Measurements from ENCODE around the gene PRPF40A.
"Not testable (repeated sequence)": the region's sequence is repeated elsewhere in the genome, so short reads cannot be mapped to it uniquely, and the experiment has no call there.

The PRPF40A gene

DNA sequence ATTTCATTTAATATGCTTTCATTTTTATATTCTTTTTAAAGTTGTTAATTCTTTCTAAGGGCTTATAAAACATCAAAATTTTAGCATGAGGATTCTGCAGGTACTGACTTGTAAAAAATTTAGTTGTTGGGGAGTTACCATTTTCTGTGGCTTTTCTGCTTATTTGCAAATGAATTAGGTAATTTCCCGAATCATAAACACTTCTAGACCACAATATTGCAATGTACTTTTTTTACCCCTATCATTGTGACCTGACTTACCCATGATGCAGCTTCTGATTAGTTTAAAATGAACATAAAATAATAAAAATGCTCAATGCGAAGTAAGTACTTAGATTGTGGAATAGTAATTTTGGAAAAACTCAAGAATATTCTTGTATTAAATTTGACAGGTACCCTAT, 12.6 kb upstream of the PRPF40A start:
- no peak overlapping the region for H3K27ac Mint-ChIP-seq
- H3K9me3 Mint-ChIP-seq: no peaks in the 10 kb centered on the region
- no peak overlapping the region for H3K4me3 Mint-ChIP-seq
- ATAC-seq: no peak
- H3K36me3 Mint-ChIP-seq: peaks cover 10% of the 10 kb centered on the region
- H3K27me3 Mint-ChIP-seq: no peaks in the 10 kb centered on the region
- H3K4me1 Mint-ChIP-seq: peaks cover 24% of the 10 kb centered on the region

DNA sequence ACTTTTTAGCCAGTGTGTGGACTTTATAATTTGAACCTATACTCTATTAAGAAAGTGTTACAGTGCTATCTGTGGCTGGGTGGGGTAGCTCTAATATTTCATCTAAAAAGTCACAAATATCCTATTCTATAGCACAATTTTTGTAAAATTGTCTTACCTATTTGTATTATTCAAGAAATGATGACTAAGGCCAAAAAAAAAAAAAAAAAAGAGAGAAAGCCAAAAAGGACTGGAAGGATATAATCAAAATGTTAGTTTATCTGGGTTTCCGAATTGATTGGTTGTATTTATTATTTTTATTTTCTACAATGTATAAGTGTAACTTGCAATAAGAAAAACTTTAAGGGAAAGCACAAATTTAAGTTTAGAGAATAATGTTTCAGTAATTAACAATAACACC, 6.7 kb upstream of the PRPF40A start:
- peaks cover 9% of the 10 kb centered on the region for H3K36me3 Mint-ChIP-seq
- ATAC-seq: no peak
- H3K27me3 Mint-ChIP-seq: no peaks in the 10 kb centered on the region
- H3K4me3 Mint-ChIP-seq: no peak overlapping the region
- no peak overlapping the region for H3K27ac Mint-ChIP-seq
- peaks cover 24% of the 10 kb centered on the region for H3K4me1 Mint-ChIP-seq
- no peaks in the 10 kb centered on the region for H3K9me3 Mint-ChIP-seq

DNA sequence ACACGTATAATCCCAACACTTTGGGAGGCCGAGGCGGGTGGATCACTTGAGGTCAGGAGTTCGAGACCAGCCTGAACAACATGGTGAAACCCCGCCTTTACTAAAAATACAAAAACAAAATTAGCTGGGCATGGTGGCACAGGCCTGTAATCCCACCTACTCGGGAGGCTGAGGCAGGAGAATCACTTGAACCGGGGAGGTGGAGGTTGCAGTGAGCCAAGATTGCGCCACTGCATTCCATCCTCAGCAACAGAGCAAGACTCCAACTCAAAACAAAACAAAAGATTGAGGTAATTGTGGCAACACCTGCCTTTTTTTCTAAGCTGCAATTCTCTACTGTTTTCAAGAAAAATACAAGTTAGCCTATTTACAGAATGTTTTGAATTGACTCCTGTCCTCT, 5.4 kb upstream of the PRPF40A start:
- not testable (repeated sequence) for H3K4me3 Mint-ChIP-seq, H3K36me3 Mint-ChIP-seq, H3K27me3 Mint-ChIP-seq, H3K9me3 Mint-ChIP-seq, ATAC-seq, H3K27ac Mint-ChIP-seq
- peaks cover 24% of the 10 kb centered on the region for H3K4me1 Mint-ChIP-seq

DNA sequence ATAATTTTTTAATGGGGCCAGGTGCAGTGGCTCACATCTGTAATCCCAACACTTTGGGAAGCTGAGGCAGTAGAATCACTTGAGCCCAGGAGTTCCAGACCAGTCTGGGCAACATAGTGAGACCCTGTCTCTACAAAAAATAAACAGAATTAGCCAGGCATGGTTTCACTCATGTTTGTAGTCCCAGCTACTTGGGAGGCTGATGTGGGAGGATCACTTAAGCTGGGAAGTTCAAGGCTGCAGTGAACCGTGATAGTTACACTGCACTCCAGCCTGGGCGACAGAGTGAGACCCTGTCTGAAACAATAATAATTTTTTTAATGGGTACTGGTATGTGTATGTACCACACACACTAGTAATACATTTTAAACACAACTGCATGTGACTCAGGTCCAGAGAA, 3.5 kb upstream of the PRPF40A start:
- H3K4me3 Mint-ChIP-seq: no peak overlapping the region
- no peak overlapping the region for H3K27ac Mint-ChIP-seq
- no peaks in the 10 kb centered on the region for H3K27me3 Mint-ChIP-seq
- peaks cover 13% of the 10 kb centered on the region for H3K36me3 Mint-ChIP-seq
- no peaks in the 10 kb centered on the region for H3K9me3 Mint-ChIP-seq
- ATAC-seq: no peak
- peaks cover 35% of the 10 kb centered on the region for H3K4me1 Mint-ChIP-seq

DNA sequence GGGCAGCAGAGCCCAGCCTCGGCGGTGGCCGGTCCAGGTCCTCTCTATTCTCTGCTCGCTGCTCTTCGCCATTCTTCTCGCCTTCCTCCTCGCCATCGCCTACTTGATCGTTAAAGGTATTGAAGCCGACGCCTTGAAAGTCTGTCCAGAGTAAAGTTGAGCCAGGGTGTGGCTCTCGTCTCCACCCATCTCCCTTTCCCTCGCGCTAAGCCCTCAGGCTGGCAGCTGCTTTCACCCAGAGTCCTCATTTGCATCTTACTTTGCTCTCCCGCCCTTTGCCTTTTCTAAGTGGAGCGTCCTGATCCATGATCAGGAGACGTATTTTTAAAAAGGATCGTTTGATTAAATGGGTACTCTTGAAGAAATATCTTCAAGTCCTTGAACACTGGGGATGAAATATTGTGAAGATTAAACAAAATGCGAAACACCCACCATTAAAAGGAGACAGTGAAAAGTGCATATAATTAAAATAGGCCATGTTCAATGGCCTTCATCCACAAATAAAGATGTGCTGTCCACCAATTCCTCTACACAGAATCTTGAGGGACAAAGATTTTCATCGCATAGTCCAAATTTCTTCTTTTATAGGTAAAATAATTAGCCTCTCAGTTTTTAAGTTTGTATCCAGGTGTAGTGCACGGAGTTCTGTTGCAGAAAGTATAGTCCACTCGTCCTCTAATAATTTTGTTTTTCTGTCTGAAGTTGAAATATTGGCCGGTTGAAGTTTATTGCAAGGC, 1.8 kb upstream of the PRPF40A start:
- ATAC-seq: no peak
- peaks cover 17% of the 10 kb centered on the region for H3K36me3 Mint-ChIP-seq
- peak overlapping the region; percentile 96 for H3K27ac Mint-ChIP-seq
- peaks cover 41% of the 10 kb centered on the region for H3K4me1 Mint-ChIP-seq
- peak overlapping the region; percentile 89 for H3K4me3 Mint-ChIP-seq
- H3K27me3 Mint-ChIP-seq: no peaks in the 10 kb centered on the region
- no peaks in the 10 kb centered on the region for H3K9me3 Mint-ChIP-seq

DNA sequence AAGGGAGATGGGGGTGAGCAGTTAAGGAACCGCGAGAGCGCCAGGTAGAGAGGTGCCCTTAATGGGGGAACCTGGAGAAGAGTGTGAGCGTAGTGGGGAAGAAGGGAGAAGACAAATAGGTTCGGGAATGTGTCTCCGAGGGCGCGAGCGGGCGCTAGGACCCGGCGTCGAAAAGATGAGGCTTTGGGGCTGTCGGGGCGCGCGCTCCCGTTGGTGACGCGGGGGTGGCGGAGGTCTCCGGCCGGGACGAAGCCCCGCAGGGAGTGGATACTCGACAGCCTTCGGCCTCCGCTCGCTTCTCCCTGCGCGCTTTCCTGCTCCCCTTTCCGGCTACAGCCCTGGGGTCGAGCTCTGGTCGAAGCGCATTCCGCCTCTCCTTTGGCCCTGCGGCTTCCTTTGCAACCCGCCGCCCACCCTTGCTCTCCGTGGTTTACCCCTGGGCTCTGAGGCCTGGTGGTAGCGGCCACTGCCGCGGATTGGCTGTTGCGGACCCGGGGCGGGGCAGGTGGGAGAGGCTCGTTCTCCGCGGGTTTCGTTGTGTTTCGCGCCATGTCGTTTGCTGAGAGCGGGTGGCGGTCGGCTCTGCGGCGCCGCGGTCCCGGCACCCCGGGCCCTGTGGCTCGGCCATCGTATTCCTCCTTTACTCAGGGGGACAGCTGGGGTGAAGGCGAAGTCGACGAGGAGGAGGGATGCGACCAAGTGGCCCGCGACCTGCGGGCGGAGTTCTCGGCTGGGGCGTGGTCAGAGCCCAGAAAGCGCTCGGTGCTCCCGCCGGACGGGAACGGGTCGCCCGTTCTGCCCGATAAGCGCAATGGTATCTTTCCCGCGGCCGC, 1.0 kb upstream of the PRPF40A start, which contains the start of gene ARL6IP6:
Gene ARL6IP6, plus strand, starts transcription at position 545 of the 833 bp plus-strand sequence. Its CDS starts 5 bp downstream, at position 550.
- Mint-ChIP-seq H3K9me3 (no peaks in the 10 kb centered on the region), H3K4me3 (peak within 1 kb of the TSS; percentile 89), H3K27me3 (no peaks in the 10 kb centered on the region), H3K27ac (peak within 1 kb of the TSS; percentile 96), H3K4me1 (peaks cover 36% of the 10 kb centered on the region), H3K36me3 (peaks cover 17% of the 10 kb centered on the region)
- ATAC-seq: peak; percentile 85

DNA sequence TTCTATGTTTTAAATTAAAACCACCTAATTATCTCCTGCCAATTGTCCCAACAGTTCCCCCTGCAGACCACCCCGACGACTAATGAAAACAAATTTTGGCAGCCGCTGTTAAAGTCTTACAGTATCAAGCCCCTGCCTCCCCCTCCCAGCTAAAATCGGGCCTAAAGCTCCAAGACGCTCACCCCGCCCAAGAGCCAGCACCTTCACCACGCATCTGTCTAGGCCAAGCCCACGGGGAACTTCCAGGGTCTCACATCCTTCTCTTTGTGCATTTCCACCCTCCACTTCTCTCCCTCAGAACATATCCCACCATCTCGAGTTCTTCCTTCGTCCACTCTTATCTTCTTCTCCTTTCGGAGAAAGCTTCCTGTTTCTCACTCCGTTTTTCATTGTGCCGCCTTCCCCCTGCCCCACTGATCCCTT, 445 bp downstream of the PRPF40A start:
- Mint-ChIP-seq H3K4me1 (peaks cover 43% of the 10 kb centered on the region), H3K9me3 (no peaks in the 10 kb centered on the region), H3K27ac (peak overlapping the region; percentile 96), H3K4me3 (peak overlapping the region; percentile 89), H3K36me3 (peaks cover 15% of the 10 kb centered on the region), H3K27me3 (no peaks in the 10 kb centered on the region)
- ATAC-seq: no peak

DNA sequence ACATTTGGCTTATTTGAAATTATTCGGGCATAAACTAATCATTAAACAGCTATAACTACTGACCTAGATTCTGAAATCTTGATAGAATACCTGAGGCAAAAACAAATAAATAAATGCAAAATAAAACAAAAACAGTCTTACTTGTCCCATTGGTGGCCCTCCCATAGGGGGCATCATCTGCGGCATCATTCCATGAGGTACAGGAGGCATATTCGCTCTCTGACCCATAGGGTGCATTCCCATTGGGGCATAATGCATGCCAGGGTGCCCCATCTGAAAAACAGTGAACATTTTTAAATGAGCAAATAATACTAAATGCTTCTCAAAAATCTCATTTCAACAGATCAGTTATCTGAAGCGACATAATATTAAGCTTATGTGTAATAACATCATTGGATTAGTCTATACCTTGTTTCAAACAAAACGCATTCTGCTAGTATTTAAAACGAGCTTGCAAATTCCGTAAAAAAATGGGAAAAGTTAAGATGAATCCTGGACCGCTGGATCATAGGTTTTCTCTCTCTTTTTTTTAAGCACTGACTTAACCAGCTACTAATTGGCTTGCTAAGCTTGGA, 1.3 kb downstream of the PRPF40A start:
- Mint-ChIP-seq H3K4me1 (peaks cover 48% of the 10 kb centered on the region), H3K27ac (peak overlapping the region; percentile 96), H3K9me3 (no peaks in the 10 kb centered on the region), H3K36me3 (peaks cover 18% of the 10 kb centered on the region), H3K4me3 (peak overlapping the region; percentile 89), H3K27me3 (no peaks in the 10 kb centered on the region)
- no peak for ATAC-seq

DNA sequence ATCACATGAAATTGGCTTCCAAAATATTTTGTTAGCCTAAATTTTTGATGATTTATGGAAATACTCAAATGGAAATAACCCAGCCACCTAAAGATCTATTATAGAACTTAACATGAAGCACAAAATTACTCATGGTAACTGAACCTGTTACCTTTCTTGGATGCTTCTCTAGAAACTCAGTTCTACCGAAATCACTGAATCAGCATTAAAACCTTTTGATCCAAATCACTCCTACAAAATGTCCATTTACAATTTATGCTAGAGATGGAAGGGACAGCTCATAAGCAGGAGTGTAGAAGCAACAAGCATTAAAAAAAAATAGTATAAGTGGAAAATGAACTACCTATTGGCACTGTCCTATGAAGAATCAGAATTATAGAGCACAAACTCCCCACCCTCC, 2.1 kb downstream of the PRPF40A start:
- H3K36me3 Mint-ChIP-seq: peaks cover 23% of the 10 kb centered on the region
- no peak for ATAC-seq
- H3K27ac Mint-ChIP-seq: no peak overlapping the region
- H3K4me1 Mint-ChIP-seq: peaks cover 41% of the 10 kb centered on the region
- no peaks in the 10 kb centered on the region for H3K9me3 Mint-ChIP-seq
- H3K27me3 Mint-ChIP-seq: no peaks in the 10 kb centered on the region
- peak overlapping the region; percentile 32 for H3K4me3 Mint-ChIP-seq

DNA sequence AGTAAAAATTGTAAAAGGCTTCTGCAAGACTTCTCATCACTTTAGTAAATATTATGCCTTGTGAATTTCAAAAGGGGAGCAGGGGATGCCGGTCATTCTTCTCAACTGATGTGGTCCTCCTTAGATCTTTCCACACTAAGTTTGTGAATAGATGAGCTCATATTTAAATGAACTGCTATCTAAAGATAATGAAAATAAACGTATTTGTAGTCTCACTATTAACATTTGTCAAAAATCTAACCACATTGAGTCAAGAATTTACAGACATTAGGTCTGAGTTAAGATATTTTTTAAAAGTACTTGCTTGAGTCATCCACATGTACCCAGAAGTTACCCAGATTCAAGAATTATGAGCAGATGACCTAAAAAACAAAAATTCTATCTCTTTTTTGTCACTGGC, 6.5 kb downstream of the PRPF40A start:
- ATAC-seq: no peak
- H3K27ac Mint-ChIP-seq: no peak overlapping the region
- no peaks in the 10 kb centered on the region for H3K27me3 Mint-ChIP-seq
- peaks cover 53% of the 10 kb centered on the region for H3K4me1 Mint-ChIP-seq
- H3K36me3 Mint-ChIP-seq: peaks cover 47% of the 10 kb centered on the region
- no peaks in the 10 kb centered on the region for H3K9me3 Mint-ChIP-seq
- H3K4me3 Mint-ChIP-seq: no peak overlapping the region

DNA sequence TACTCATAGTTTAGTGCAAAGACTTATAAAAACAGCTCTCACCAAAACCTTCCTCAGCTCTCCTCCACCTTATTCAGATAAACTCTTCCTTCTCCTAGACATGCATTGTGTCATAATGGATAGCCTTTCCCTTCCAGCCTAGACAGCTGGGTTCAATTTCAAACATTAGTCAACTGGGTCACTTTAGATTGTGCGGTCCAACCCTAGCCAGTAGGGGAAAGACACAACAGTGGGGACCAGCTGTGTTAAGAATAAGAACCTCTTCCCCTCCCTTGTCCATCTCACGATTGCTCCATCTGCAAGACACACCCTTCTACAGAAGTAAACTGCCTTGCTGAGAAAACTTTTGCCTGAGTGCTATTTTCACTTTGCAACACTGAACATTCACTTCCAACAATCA, 8.5 kb downstream of the PRPF40A start:
- Mint-ChIP-seq H3K27ac (no peak overlapping the region), H3K36me3 (peaks cover 44% of the 10 kb centered on the region), H3K27me3 (no peaks in the 10 kb centered on the region), H3K9me3 (no peaks in the 10 kb centered on the region), H3K4me3 (no peak overlapping the region), H3K4me1 (peaks cover 51% of the 10 kb centered on the region)
- ATAC-seq: no peak

DNA sequence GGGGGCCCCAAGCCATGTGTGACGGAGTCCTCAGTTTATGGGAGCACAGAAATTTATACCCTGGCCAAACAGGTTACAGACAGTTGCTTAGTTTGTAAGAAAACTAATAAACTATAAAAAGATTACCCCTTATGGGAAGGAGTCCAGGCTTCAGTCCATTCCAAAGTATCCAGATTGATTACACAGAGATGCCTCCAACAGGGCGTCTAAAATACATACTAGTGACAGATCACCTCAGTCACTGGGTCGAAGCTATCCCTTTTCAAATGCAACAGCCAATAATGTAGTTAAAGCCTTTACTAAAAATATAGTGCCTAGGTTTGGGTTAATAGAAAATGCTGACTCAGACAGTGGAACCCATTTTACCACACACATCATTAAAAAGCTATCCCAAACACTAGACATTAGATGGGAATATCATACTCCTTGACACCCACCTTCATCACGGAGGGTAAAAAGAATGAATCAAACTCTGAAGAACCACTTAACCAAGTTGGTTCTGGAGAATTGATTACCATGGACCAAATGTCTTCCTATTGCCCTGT, 10.7 kb downstream of the PRPF40A start:
- no peak overlapping the region for H3K4me3 Mint-ChIP-seq
- ATAC-seq: no peak
- no peaks in the 10 kb centered on the region for H3K27me3 Mint-ChIP-seq
- peaks cover 2% of the 10 kb centered on the region for H3K9me3 Mint-ChIP-seq
- H3K36me3 Mint-ChIP-seq: peaks cover 58% of the 10 kb centered on the region
- no peak overlapping the region for H3K27ac Mint-ChIP-seq
- peaks cover 58% of the 10 kb centered on the region for H3K4me1 Mint-ChIP-seq

DNA sequence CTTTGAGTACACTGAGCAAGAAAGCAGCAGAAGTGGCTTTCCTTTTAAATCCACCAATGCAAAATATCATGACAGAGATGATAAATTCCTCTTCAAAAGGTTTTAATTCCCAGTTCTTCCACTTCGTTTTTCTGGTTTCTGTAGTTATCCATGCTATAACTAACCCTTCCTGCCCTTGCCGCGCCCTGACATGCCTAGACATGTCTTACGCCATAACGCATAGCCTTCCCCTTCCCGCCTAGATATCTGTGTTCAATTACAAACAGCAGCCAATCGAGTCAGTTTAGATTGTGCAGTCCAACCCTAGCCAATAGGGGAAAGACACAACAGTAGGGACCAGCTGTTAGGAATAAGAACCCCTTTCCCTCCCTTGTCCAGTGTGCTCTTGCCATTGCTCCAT, 16.1 kb downstream of the PRPF40A start:
- peaks cover 4% of the 10 kb centered on the region for H3K9me3 Mint-ChIP-seq
- H3K27ac Mint-ChIP-seq: no peak overlapping the region
- peaks cover 32% of the 10 kb centered on the region for H3K4me1 Mint-ChIP-seq
- no peak for ATAC-seq
- no peaks in the 10 kb centered on the region for H3K27me3 Mint-ChIP-seq
- H3K36me3 Mint-ChIP-seq: peaks cover 35% of the 10 kb centered on the region
- no peak overlapping the region for H3K4me3 Mint-ChIP-seq

DNA sequence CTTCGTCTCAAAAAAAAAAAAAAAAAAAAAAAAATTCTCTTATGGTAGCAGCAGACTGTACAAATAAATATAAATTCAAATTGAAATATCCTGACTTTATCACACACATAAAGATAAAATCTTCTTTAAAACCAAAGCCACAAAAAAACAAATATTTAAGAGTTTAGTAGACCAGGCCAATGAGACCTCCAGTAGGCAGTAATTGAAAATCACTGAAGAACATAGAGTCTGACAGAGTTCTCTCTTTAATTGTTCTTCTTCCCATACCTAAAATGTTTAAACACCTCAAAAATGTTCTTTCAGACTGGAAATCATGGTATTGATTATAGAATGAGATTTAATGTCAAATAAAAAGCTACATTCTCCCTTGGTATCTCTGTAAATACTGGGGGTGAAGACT, 20.8 kb downstream of the PRPF40A start:
- Mint-ChIP-seq H3K27me3 (no peaks in the 10 kb centered on the region), H3K36me3 (peaks cover 16% of the 10 kb centered on the region), H3K4me3 (no peak overlapping the region), H3K4me1 (peaks cover 24% of the 10 kb centered on the region), H3K27ac (no peak overlapping the region), H3K9me3 (peaks cover 2% of the 10 kb centered on the region)
- no peak for ATAC-seq

DNA sequence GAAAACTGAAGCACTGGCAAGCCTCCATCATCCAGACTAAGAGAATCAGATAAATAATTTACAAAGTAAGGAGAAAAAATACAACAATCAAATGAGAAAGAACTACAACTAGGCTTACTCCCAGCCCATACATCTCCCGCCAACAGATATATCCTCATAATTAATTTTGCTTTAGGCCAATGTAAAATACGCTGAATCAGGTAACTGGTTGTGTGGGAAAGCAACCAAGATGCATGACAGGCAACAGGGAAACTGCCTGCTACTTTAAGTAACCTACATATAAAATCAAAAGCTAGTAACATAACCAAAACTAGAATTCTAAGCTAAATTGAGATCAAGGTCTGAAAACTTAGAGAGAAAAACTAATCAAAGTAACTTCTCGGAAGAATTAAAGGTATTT, 21.5 kb downstream of the PRPF40A start:
- Mint-ChIP-seq H3K9me3 (no peaks in the 10 kb centered on the region), H3K36me3 (peaks cover 17% of the 10 kb centered on the region), H3K27me3 (no peaks in the 10 kb centered on the region), H3K4me1 (peaks cover 24% of the 10 kb centered on the region), H3K27ac (no peak overlapping the region), H3K4me3 (no peak overlapping the region)
- no peak for ATAC-seq
